ENCODE data around the gene STK32C. TPM values are rescaled to one million over a fixed set of nuclear protein-coding genes. Genes with fewer than 3 reads are reported as not detected.
A peak's percentile ranks its signal among the peaks of the same experiment; 100 is the strongest.

The STK32C gene
- total and polyA plus RNA-seq, 10 donors: 9.6 to 27.8 (median 15.7) TPM

DNA sequence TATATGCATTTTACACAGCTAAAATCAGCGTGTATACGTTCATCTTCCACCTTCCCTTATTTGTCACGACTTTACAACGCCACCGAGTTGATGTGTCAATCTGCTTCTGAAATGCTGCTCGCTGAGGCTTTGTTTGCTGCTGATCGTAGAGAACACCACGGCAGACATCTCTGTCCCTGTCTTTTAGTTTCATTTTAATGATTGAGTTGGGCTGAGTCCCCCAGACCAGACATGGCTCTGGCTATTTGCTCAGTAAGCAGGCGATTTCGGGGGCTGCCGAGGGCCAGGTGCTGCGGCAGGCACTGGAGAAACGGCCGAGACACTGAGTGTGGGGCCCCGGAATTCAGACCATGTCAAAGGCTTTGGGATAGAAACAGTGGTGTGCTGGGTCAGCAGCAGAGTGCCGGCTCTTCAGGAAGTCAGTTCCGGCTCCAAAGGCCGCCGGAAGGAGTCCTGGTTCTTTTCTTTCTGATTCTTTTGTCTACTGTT lies 29.2 kb upstream of the STK32C start:
- H3K4me3 ChIP-seq: peak overlapping the region; percentile 8 to 70 (median 41)
- H3K27ac ChIP-seq: peak overlapping the region; percentile 48 to 88 (median 77)
- TF ChIP-seq POLR2AphosphoS5 (IDR thresholded peaks at IDR 0.05) (peak; percentile 15 to 64 (median 59)), POLR2A (IDR thresholded peaks at IDR 0.05) (no peak)
- TF ChIP-seq, protein P1, sequence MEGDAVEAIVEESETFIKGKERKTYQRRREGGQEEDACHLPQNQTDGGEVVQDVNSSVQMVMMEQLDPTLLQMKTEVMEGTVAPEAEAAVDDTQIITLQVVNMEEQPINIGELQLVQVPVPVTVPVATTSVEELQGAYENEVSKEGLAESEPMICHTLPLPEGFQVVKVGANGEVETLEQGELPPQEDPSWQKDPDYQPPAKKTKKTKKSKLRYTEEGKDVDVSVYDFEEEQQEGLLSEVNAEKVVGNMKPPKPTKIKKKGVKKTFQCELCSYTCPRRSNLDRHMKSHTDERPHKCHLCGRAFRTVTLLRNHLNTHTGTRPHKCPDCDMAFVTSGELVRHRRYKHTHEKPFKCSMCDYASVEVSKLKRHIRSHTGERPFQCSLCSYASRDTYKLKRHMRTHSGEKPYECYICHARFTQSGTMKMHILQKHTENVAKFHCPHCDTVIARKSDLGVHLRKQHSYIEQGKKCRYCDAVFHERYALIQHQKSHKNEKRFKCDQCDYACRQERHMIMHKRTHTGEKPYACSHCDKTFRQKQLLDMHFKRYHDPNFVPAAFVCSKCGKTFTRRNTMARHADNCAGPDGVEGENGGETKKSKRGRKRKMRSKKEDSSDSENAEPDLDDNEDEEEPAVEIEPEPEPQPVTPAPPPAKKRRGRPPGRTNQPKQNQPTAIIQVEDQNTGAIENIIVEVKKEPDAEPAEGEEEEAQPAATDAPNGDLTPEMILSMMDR (IDR thresholded peaks at IDR 0.05 in 8 of 11, conservative IDR thresholded peaks at IDR 0.05 in 3 of 11): no peak
- peaks cover 0 to 1% (median 0%) of the 10 kb centered on the region in 8 donors for H3K9me3 ChIP-seq
- peaks cover 0 to 17% (median 4%) of the 10 kb centered on the region in 6 donors for H3K36me3 ChIP-seq
- WGBS, 5 donors: 18 to 43% (median 21%) methylated on average over 19 of the region's 19 CpGs
- peak; percentile 78 for DNase-seq
- intact Hi-C loops (cut with DNase I; ENCODE audit: low total_unique reads): no loop called here
- H3K27me3 ChIP-seq (replicated peaks in 1 of 7): no peaks in the 10 kb centered on the region
- peaks cover 5 to 62% (median 29%) of the 10 kb centered on the region in 6 donors for H3K4me1 ChIP-seq

DNA sequence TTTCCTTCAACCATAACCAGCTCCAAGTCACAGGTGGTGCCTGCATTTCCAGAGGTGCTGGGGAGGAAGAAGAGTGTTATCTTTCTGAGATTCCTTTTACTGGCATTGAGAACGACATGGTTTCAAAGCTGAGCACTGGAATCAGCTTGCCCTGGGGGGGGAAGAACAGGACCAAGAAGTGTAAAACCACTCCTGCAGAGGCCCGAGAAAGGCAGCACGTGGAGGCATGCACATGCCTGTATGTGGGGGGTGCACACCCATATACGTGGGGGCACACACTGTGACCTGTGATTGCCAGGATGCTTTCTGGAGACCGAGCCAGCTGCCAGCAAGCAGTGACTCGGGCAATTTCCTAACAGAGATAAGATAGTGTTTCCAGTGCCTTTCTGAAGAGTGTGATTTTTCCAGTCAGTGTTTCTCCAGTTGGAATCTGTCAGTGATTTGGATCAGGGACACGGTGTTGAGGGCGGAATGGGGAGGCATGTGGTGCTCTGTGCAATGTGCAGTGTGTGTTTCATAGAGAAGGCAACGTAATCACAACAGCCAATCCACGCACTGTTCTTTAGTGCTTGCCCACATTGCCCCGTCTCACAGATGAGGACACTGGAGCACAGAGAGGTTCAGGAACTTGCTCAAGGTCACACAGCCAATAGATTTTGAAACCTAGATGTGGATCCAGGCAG lies 28.5 kb upstream of the STK32C start:
- peak in 1 of 3 donors; percentile 24 for TF ChIP-seq POLR2AphosphoS5 (IDR thresholded peaks at IDR 0.05)
- no peak for TF ChIP-seq POLR2A (IDR thresholded peaks at IDR 0.05)
- TF ChIP-seq, protein P1 (IDR thresholded peaks at IDR 0.05 in 8 of 11, conservative IDR thresholded peaks at IDR 0.05 in 3 of 11): no peak
- Histone ChIP-seq H3K36me3 (peaks cover 0 to 17% (median 2%) of the 10 kb centered on the region in 6 donors), H3K4me1 (peaks cover 5 to 63% (median 29%) of the 10 kb centered on the region in 6 donors), H3K27ac (peak overlapping the region in 7 of 8 donors; percentile 61 to 88 (median 78)), H3K4me3 (peak overlapping the region in 4 of 8 donors; percentile 33 to 70 (median 48)), H3K27me3 (replicated peaks in 1 of 7) (no peaks in the 10 kb centered on the region), H3K9me3 (no peaks in the 10 kb centered on the region)
- peak; percentile 67 for DNase-seq
- intact Hi-C loops (cut with DNase I; ENCODE audit: low total_unique reads): no loop called here
- WGBS, 5 donors: 33 to 60% (median 46%) methylated on average over 11 of the region's 11 CpGs

DNA sequence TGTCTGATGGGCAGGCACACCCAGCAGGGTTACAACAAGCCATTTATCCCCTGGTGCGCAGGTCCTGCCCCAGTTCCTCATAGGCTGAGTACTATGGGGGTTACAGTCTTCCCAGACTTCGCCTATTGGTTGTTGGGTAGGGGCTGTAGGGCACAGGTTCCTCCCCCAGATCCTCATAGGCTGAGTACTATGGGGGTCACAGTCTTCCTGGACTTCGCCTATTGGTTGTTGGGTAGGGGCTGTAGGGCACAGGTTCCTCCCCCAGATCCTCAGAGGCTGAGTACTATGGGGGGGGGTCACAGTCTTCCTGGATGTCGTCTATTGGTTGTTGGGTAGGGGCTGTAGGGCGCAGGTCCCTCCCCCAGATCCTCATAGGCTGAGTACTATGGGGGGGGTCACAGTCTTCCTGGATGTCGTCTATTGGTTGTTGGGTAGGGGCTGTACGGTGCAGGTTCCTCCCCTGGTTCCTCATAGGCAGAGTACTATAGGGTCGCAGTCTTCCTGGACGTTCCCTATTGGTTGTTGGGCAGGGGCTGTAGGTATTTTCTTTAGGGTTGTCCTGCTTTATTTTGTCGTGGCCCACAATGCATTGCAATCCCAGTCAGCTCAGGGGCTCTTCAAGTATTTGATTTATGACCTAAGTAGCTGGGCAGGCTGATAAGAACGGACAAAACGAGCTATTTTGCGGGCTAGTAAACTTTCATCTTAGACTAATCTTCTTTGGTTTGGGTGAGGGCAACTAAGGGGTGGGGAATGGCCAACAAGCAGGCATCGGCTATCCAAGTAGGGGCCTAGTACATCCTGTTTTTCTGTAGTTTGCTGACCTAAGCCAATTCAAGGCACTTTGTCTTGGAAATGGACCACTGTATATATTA lies 27.7 kb upstream of the STK32C start:
- intact Hi-C loops (cut with DNase I; ENCODE audit: low total_unique reads): no loop called here
- Histone ChIP-seq H3K27ac (peak overlapping the region in 5 of 8 donors; percentile 75 to 88 (median 84)), H3K9me3 (no peaks in the 10 kb centered on the region), H3K4me1 (peaks cover 5 to 71% (median 35%) of the 10 kb centered on the region in 6 donors), H3K36me3 (peaks cover 0 to 17% (median 2%) of the 10 kb centered on the region in 6 donors), H3K27me3 (replicated peaks in 1 of 7) (no peaks in the 10 kb centered on the region), H3K4me3 (peak overlapping the region in 1 of 8 donors; percentile 70)
- TF ChIP-seq POLR2A (IDR thresholded peaks at IDR 0.05) (no peak), POLR2AphosphoS5 (IDR thresholded peaks at IDR 0.05) (peak in 1 of 3 donors; percentile 21)
- TF ChIP-seq, protein P1 (IDR thresholded peaks at IDR 0.05 in 8 of 11, conservative IDR thresholded peaks at IDR 0.05 in 3 of 11): no peak
- WGBS, 5 donors: 23 to 48% (median 40%) methylated on average over 12 to 14 of the region's 14 CpGs
- peak; percentile 74 for DNase-seq

Data from spleen (tissue), 11 donors.